Measurements from ENCODE around the gene SSU72. TPM values are rescaled to one million over a fixed set of nuclear protein-coding genes. Genes with fewer than 3 reads are reported as not detected.
"Not testable (repeated sequence)": the region's sequence is repeated elsewhere in the genome, so short reads cannot be mapped to it uniquely, and the experiment has no call there.

SSU72 gene
- total RNA-seq, 1 donor from 2014 or later = 94.1 TPM

GRCh38 chr1:1521331-1521730 is 53.3 kb downstream of the SSU72 start:
- Histone ChIP-seq H3K9me3 (ENCODE audit: low read depth) (no peaks in the 10 kb centered on the region), H3K27me3 (no peaks in the 10 kb centered on the region)
- peaks cover 11% of the 10 kb centered on the region for H3K36me3 Mint-ChIP-seq

GRCh38 chr1:1519805-1520505 is 54.7 kb downstream of the SSU72 start:
- H3K4me3 ChIP-seq; H3K27me3 ChIP-seq; H3K4me3 Mint-ChIP-seq; H3K36me3 Mint-ChIP-seq; H3K9ac ChIP-seq; H3K4me1 Mint-ChIP-seq; H3K27ac Mint-ChIP-seq; H4K20me1 ChIP-seq (ENCODE audit: low read depth); H3K4me1 ChIP-seq; H3K9me3 Mint-ChIP-seq; H3K9me3 ChIP-seq (ENCODE audit: low read depth); H3K4me2 ChIP-seq; H3F3A ChIP-seq (ENCODE audit: low read depth); H3K27ac ChIP-seq; H3K27me3 Mint-ChIP-seq (ENCODE audit: insufficient read depth, low read depth); H3K36me3 ChIP-seq; DNase-seq (ENCODE audit: low spot score); H3K79me2 ChIP-seq (ENCODE audit: low read depth); H2AFZ ChIP-seq (replicated peaks): not testable (repeated sequence)

More at GRCh38 chr1:1521331-1521730, 53.3 kb downstream of the SSU72 start:
- peaks cover 5% of the 10 kb centered on the region for H3F3A ChIP-seq (ENCODE audit: low read depth)
- H3K79me2 ChIP-seq (ENCODE audit: low read depth) = no peaks in the 10 kb centered on the region
- H3K36me3 ChIP-seq = no peaks in the 10 kb centered on the region
- H3K4me3 Mint-ChIP-seq = no peak overlapping the region
- no peak overlapping the region for H3K4me3 ChIP-seq
- H3K9ac ChIP-seq = no peak overlapping the region
- H3K9me3 Mint-ChIP-seq = no peaks in the 10 kb centered on the region
- no peak for TF ChIP-seq CTCF (IDR thresholded peaks at IDR 0.05)
- no peak for TF ChIP-seq EZH2 (IDR thresholded peaks at IDR 0.05)
- TF ChIP-seq EZH2phosphoT487 (IDR thresholded peaks at IDR 0.05) = no peak
- no peaks in the 10 kb centered on the region for H3K4me1 Mint-ChIP-seq
- no peaks in the 10 kb centered on the region for H3K27me3 Mint-ChIP-seq (ENCODE audit: insufficient read depth, low read depth)
- no peak for DNase-seq (ENCODE audit: low spot score)
- no peak overlapping the region for H3K27ac Mint-ChIP-seq
- no peak overlapping the region for H3K4me2 ChIP-seq
- no peak overlapping the region for H2AFZ ChIP-seq (replicated peaks)
- H4K20me1 ChIP-seq (ENCODE audit: low read depth) = no peaks in the 10 kb centered on the region
- H3K4me1 ChIP-seq = no peaks in the 10 kb centered on the region
- H3K27ac ChIP-seq = no peak overlapping the region

GRCh38 chr1:1518621-1519007 is 56.0 kb downstream of the SSU72 start:
- H4K20me1 ChIP-seq (ENCODE audit: low read depth); H3K9me3 Mint-ChIP-seq; H3K27ac ChIP-seq; H3K27ac Mint-ChIP-seq; H3K36me3 Mint-ChIP-seq; H3K9me3 ChIP-seq (ENCODE audit: low read depth); H3K9ac ChIP-seq; H3K4me1 ChIP-seq; H3K27me3 ChIP-seq; DNase-seq (ENCODE audit: low spot score); H3K4me2 ChIP-seq; H3K79me2 ChIP-seq (ENCODE audit: low read depth); H3K36me3 ChIP-seq; H3K4me3 ChIP-seq; H3F3A ChIP-seq (ENCODE audit: low read depth); H3K4me1 Mint-ChIP-seq; H3K27me3 Mint-ChIP-seq (ENCODE audit: insufficient read depth, low read depth); H2AFZ ChIP-seq (replicated peaks): not testable (repeated sequence)
- H3K4me3 Mint-ChIP-seq = peak overlapping the region; percentile 66

GRCh38 chr1:1517973-1518620 is 56.6 kb downstream of the SSU72 start:
- Histone ChIP-seq H4K20me1 (ENCODE audit: low read depth) (no peaks in the 10 kb centered on the region), H3K9ac (no peak overlapping the region), H3K27me3 (no peaks in the 10 kb centered on the region), H3K4me1 (no peaks in the 10 kb centered on the region), H3K27ac (no peak overlapping the region), H3K4me2 (no peak overlapping the region), H3K79me2 (ENCODE audit: low read depth) (peaks cover 5% of the 10 kb centered on the region), H2AFZ (replicated peaks) (no peak overlapping the region), H3K4me3 (no peak overlapping the region), H3K36me3 (no peaks in the 10 kb centered on the region), H3K9me3 (ENCODE audit: low read depth) (no peaks in the 10 kb centered on the region), H3F3A (ENCODE audit: low read depth) (peaks cover 5% of the 10 kb centered on the region)
- TF ChIP-seq EZH2phosphoT487 (IDR thresholded peaks at IDR 0.05) (no peak), EZH2 (IDR thresholded peaks at IDR 0.05) (no peak), CTCF (IDR thresholded peaks at IDR 0.05) (no peak)
- DNase-seq (ENCODE audit: low spot score) = no peak
- H3K9me3 Mint-ChIP-seq = no peaks in the 10 kb centered on the region
- peak overlapping the region; percentile 31 for H3K4me3 Mint-ChIP-seq
- H3K27me3 Mint-ChIP-seq (ENCODE audit: insufficient read depth, low read depth) = no peaks in the 10 kb centered on the region
- H3K27ac Mint-ChIP-seq = no peak overlapping the region
- peaks cover 10% of the 10 kb centered on the region for H3K36me3 Mint-ChIP-seq
- H3K4me1 Mint-ChIP-seq = no peaks in the 10 kb centered on the region

GRCh38 chr1:1516923-1517322 is 57.7 kb downstream of the SSU72 start:
- not testable (repeated sequence) for H3K9ac ChIP-seq; H3K4me3 ChIP-seq; H3K79me2 ChIP-seq (ENCODE audit: low read depth); H3K9me3 ChIP-seq (ENCODE audit: low read depth); H3K36me3 ChIP-seq; H3F3A ChIP-seq (ENCODE audit: low read depth); H3K27me3 Mint-ChIP-seq (ENCODE audit: insufficient read depth, low read depth); H3K27ac ChIP-seq; H3K27ac Mint-ChIP-seq; H3K4me3 Mint-ChIP-seq; H3K36me3 Mint-ChIP-seq; H4K20me1 ChIP-seq (ENCODE audit: low read depth); DNase-seq (ENCODE audit: low spot score); H3K4me1 Mint-ChIP-seq; H3K9me3 Mint-ChIP-seq; H3K27me3 ChIP-seq; H3K4me2 ChIP-seq; H2AFZ ChIP-seq (replicated peaks); H3K4me1 ChIP-seq

- H3K9ac ChIP-seq; H4K20me1 ChIP-seq (ENCODE audit: low read depth); H3K4me3 Mint-ChIP-seq; H3K9me3 Mint-ChIP-seq; H3K4me3 ChIP-seq; H3K4me1 Mint-ChIP-seq; DNase-seq (ENCODE audit: low spot score); H3K9me3 ChIP-seq (ENCODE audit: low read depth); H3K27ac ChIP-seq; H3K4me1 ChIP-seq; H2AFZ ChIP-seq (replicated peaks); H3K4me2 ChIP-seq; H3K36me3 ChIP-seq; H3K27ac Mint-ChIP-seq; H3K27me3 Mint-ChIP-seq (ENCODE audit: insufficient read depth, low read depth); H3K27me3 ChIP-seq; H3K79me2 ChIP-seq (ENCODE audit: low read depth); H3K36me3 Mint-ChIP-seq: not testable (repeated sequence)
- H3F3A ChIP-seq (ENCODE audit: low read depth) = peaks cover 18% of the 10 kb centered on the region
These were observed 60.3 kb downstream of the SSU72 start for GRCh38 chr1:1514376-1514775.

Measured in neural progenitor cell (in vitro differentiated cells).